Neural progenitor cell (in vitro differentiated cells): ENCODE results near the gene COL9A2. TPM values are rescaled to one million over a fixed set of nuclear protein-coding genes. Genes with fewer than 3 reads are reported as not detected.

Experiments used
- DNase-seq: peaks from one replicate; pipeline ENCODE4 v3.0.0-alpha.2; 2016; ENCODE audit warnings: low spot score
- H2AFZ ChIP-seq: fragments of 200-600 bp; sonication (generic); replicated peaks from 2 replicates; pipeline ENCODE4 v1.6.1; 2016; ENCODE audit warnings: antibody characterized with exemption
- H3F3A ChIP-seq: fragments of 200-600 bp; sonication (generic); 2 replicates; pipeline ENCODE4 v1.6.1; 2016; ENCODE audit warnings: antibody characterized with exemption, low read depth
- H3K27ac ChIP-seq: fragments of 200-600 bp; sonication (generic); 2 replicates; pipeline ENCODE4 v1.5.1; 2016; ENCODE audit warnings: mild to moderate bottlenecking
- H3K27me3 ChIP-seq: fragments of 200-600 bp; sonication (generic); 2 replicates; pipeline ENCODE4 v1.6.1; 2016; ENCODE audit warnings: mild to moderate bottlenecking, moderate library complexity
- H3K36me3 ChIP-seq: fragments of 200-600 bp; sonication (generic); 2 replicates; pipeline ENCODE4 v1.5.1; 2016
- H3K4me1 ChIP-seq: fragments of 200-600 bp; sonication (generic); 2 replicates; pipeline ENCODE4 v1.6.1; 2016; ENCODE audit warnings: mixed run types
- H3K4me2 ChIP-seq: fragments of 200-600 bp; sonication (generic); 2 replicates; pipeline ENCODE4 v1.6.1; 2016
- H3K4me3 ChIP-seq: fragments of 200-600 bp; sonication (generic); 2 replicates; pipeline ENCODE4 v1.5.1; 2016
- H3K79me2 ChIP-seq: fragments of 200-600 bp; sonication (generic); 2 replicates; pipeline ENCODE4 v1.6.1; 2016; ENCODE audit warnings: low read depth
- H3K9ac ChIP-seq: fragments of 200-600 bp; sonication (generic); 2 replicates; pipeline ENCODE4 v1.6.1; 2016
- H3K9me3 ChIP-seq: fragments of 200-600 bp; sonication (generic); 2 replicates; pipeline ENCODE4 v1.5.1; 2016; ENCODE audit warnings: low read depth
- H4K20me1 ChIP-seq: fragments of 200-600 bp; sonication (generic); 2 replicates; pipeline ENCODE4 v1.6.1; 2016; ENCODE audit warnings: low read depth
- H3K27ac Mint-ChIP-seq: 3 replicates; pipeline ENCODE4 v1.8.0; 2021; ENCODE audit warnings: mixed read lengths
- H3K27me3 Mint-ChIP-seq: 2 replicates; pipeline ENCODE4 v1.8.0; 2022; ENCODE audit warnings: low read depth, mild to moderate bottlenecking, inconsistent platforms, moderate library complexity, mixed read lengths; ENCODE audit not compliant: insufficient read depth
- H3K36me3 Mint-ChIP-seq: 3 replicates; pipeline ENCODE4 v1.8.0; 2021; ENCODE audit warnings: mixed read lengths
- H3K4me1 Mint-ChIP-seq: 3 replicates; pipeline ENCODE4 v1.8.0; 2021; ENCODE audit warnings: mixed read lengths
- H3K4me3 Mint-ChIP-seq: 3 replicates; pipeline ENCODE4 v1.8.0; 2021; ENCODE audit warnings: mild to moderate bottlenecking, moderate library complexity, mixed read lengths
- H3K9me3 Mint-ChIP-seq: 3 replicates; pipeline ENCODE4 v1.8.0; 2020; ENCODE audit warnings: mixed read lengths
- CTCF ChIP-seq: fragments of 200-600 bp; sonication (generic); IDR thresholded peaks from 2 replicates; pipeline ENCODE4 v1.5.1; 2017; ENCODE audit warnings: antibody characterized with exemption, mild to moderate bottlenecking
- EZH2 ChIP-seq: fragments of 200-600 bp; sonication (generic); IDR thresholded peaks from 2 replicates; pipeline ENCODE4 v1.6.1; 2017; ENCODE audit warnings: antibody characterized with exemption, mild to moderate bottlenecking, moderate library complexity
- EZH2phosphoT487 ChIP-seq: fragments of 200-600 bp; sonication (generic); IDR thresholded peaks from 2 replicates; pipeline ENCODE4 v1.6.1; 2017; ENCODE audit warnings: antibody characterized with exemption
- total RNA-seq: library from RNA; depleted of rRNA; stranded (reverse); fragments of >200 nt; gene quantifications from 2 replicates; pipeline ENCODE4 v1.2.3, GENCODE V29; 2015; ENCODE audit warnings: low replicate concordance

The COL9A2 gene
- total RNA-seq, 1 donor from 2014 or later = 3.7 TPM

- Histone ChIP-seq H3F3A (no peaks in the 10 kb centered on the region), H3K79me2 (no peaks in the 10 kb centered on the region), H3K27me3 (no peaks in the 10 kb centered on the region), H4K20me1 (no peaks in the 10 kb centered on the region), H3K4me2 (no peak overlapping the region), H3K36me3 (peaks cover 12% of the 10 kb centered on the region), H3K4me1 (no peaks in the 10 kb centered on the region), H3K4me3 (no peak overlapping the region), H3K27ac (no peak overlapping the region), H2AFZ (no peak overlapping the region), H3K9me3 (no peaks in the 10 kb centered on the region), H3K9ac (no peak overlapping the region)
- Mint-ChIP-seq H3K27me3 (no peaks in the 10 kb centered on the region), H3K9me3 (no peaks in the 10 kb centered on the region), H3K27ac (no peak overlapping the region), H3K4me1 (no peaks in the 10 kb centered on the region), H3K36me3 (peaks cover 21% of the 10 kb centered on the region), H3K4me3 (no peak overlapping the region)
- no peak for DNase-seq
- TF ChIP-seq EZH2 = no peak
- TF ChIP-seq EZH2phosphoT487 = no peak
- TF ChIP-seq CTCF = no peak
Observed at GRCh38 chr1:40272653-40273213, 44.4 kb downstream of the COL9A2 start.

GRCh38 chr1:40270152-40270834, 46.8 kb downstream of the COL9A2 start:
- H3K4me1 ChIP-seq = no peaks in the 10 kb centered on the region
- no peaks in the 10 kb centered on the region for H4K20me1 ChIP-seq
- no peak for DNase-seq
- no peak overlapping the region for H2AFZ ChIP-seq
- no peak for TF ChIP-seq CTCF
- no peak for TF ChIP-seq EZH2phosphoT487
- no peak for TF ChIP-seq EZH2
- no peak overlapping the region for H3K9ac ChIP-seq
- no peaks in the 10 kb centered on the region for H3K4me1 Mint-ChIP-seq
- H3K27me3 ChIP-seq = no peaks in the 10 kb centered on the region
- H3K4me3 ChIP-seq = no peak overlapping the region
- H3K27ac ChIP-seq = no peak overlapping the region
- H3K9me3 Mint-ChIP-seq = no peaks in the 10 kb centered on the region
- peaks cover 12% of the 10 kb centered on the region for H3K36me3 ChIP-seq
- no peak overlapping the region for H3K27ac Mint-ChIP-seq
- peaks cover 18% of the 10 kb centered on the region for H3K36me3 Mint-ChIP-seq
- no peaks in the 10 kb centered on the region for H3F3A ChIP-seq
- H3K9me3 ChIP-seq = no peaks in the 10 kb centered on the region
- no peak overlapping the region for H3K4me2 ChIP-seq
- peaks cover 7% of the 10 kb centered on the region for H3K79me2 ChIP-seq
- no peaks in the 10 kb centered on the region for H3K27me3 Mint-ChIP-seq
- no peak overlapping the region for H3K4me3 Mint-ChIP-seq

- TF ChIP-seq CTCF = no peak
- TF ChIP-seq EZH2phosphoT487 = no peak
- TF ChIP-seq EZH2 = no peak
- H3K27ac ChIP-seq = no peak overlapping the region
- peaks cover 22% of the 10 kb centered on the region for H3K79me2 ChIP-seq
- no peaks in the 10 kb centered on the region for H3K27me3 ChIP-seq
- no peak for DNase-seq
- H3F3A ChIP-seq = no peaks in the 10 kb centered on the region
- H2AFZ ChIP-seq = no peak overlapping the region
- H3K4me3 Mint-ChIP-seq = no peak overlapping the region
- H3K27me3 Mint-ChIP-seq = no peaks in the 10 kb centered on the region
- H3K4me2 ChIP-seq = no peak overlapping the region
- no peaks in the 10 kb centered on the region for H3K9me3 ChIP-seq
- H3K4me3 ChIP-seq = no peak overlapping the region
- H3K9ac ChIP-seq = no peak overlapping the region
- H3K36me3 ChIP-seq = peaks cover 12% of the 10 kb centered on the region
- no peaks in the 10 kb centered on the region for H3K9me3 Mint-ChIP-seq
- H3K27ac Mint-ChIP-seq = no peak overlapping the region
- no peaks in the 10 kb centered on the region for H3K4me1 Mint-ChIP-seq
- H3K36me3 Mint-ChIP-seq = peaks cover 12% of the 10 kb centered on the region
- no peaks in the 10 kb centered on the region for H4K20me1 ChIP-seq
- H3K4me1 ChIP-seq = no peaks in the 10 kb centered on the region
Observed at GRCh38 chr1:40268211-40268610, 48.9 kb downstream of the COL9A2 start.
